RWPE1 (cell line): ENCODE data around the gene CUX1.
A peak's percentile ranks its signal among the peaks of the same experiment; 100 is the strongest.

Experiments
- CTCF ChIA-PET: fragments of 350-600 bp; sonication (Branson Sonifier 250); formaldehyde crosslinking; extraction: SDS; loops from one replicate; lab custom pipeline; 2021; lab: Yijun Ruan, JAX
- POLR2A ChIA-PET: fragments of 400-600 bp; formaldehyde crosslinking; extraction: SDS; loops from one replicate; lab custom pipeline; 2020; ENCODE audit warnings: antibody characterized with exemption; ENCODE audit not compliant: low non-redundant PET; lab: Yijun Ruan, JAX
- DNase-seq: peaks from one replicate; pipeline ENCODE4 v3.0.0; 2012; ENCODE audit warnings: low spot score
- H3K27ac ChIP-seq: fragments of 450-650 bp; 2 replicates; pipeline ENCODE4 v1.5.1; 2017
- CTCF ChIP-seq: fragments of 450-650 bp; conservative IDR thresholded peaks from 2 replicates; pipeline ENCODE4 v1.5.1; 2017; ENCODE audit warnings: low read depth, mild to moderate bottlenecking

Gene CUX1

GRCh38 chr7:101904019-101904418 is 86.6 kb downstream of the CUX1 start:
- CTCF ChIA-PET = interaction anchor here (0.6 to 0.7 kb wide), 2 partner anchors 301 to 305 kb away, joined by 3 to 4 read pairs; no protein-coding TSS in a partner anchor
- H3K27ac ChIP-seq = no peak overlapping the region
- TF ChIP-seq CTCF = no peak
- no peak for DNase-seq
- POLR2A ChIA-PET = no interaction called here

- CTCF ChIA-PET = interaction anchor here (1.1 kb wide), 1 partner anchor 412 kb away, joined by 3 read pairs; no protein-coding TSS in a partner anchor
- no peak for DNase-seq
- peak overlapping the region; percentile 6; the same call in 1 of the 2 replicates for H3K27ac ChIP-seq
- no peak for TF ChIP-seq CTCF
- POLR2A ChIA-PET = no interaction called here
These were observed 87.9 kb downstream of the CUX1 start for GRCh38 chr7:101905203-101905865.

GRCh38 chr7:101906291-101907240 is 89.1 kb downstream of the CUX1 start:
- no peak for TF ChIP-seq CTCF
- ChIA-PET CTCF (interaction anchor here (1.1 kb wide), 1 partner anchor 411 kb away, joined by 3 read pairs; no protein-coding TSS in a partner anchor), POLR2A (no interaction called here)
- no peak for DNase-seq
- H3K27ac ChIP-seq = 0 out of 2 replicates have a peak overlapping the region, but pooled peaks have one; percentile 12

- ChIA-PET CTCF (no interaction called here), POLR2A (no interaction called here)
- H3K27ac ChIP-seq = peak overlapping the region; percentile 24
- no peak for DNase-seq
- TF ChIP-seq CTCF = no peak
These were observed 93.8 kb downstream of the CUX1 start for GRCh38 chr7:101910991-101911799.

GRCh38 chr7:101911800-101912715 is 94.6 kb downstream of the CUX1 start:
- peak overlapping the region; percentile 9; the same call in 1 of the 2 replicates for H3K27ac ChIP-seq
- ChIA-PET CTCF (interaction anchor here (0.6 kb wide), 1 partner anchor 199 kb away, joined by 3 read pairs; no protein-coding TSS in a partner anchor), POLR2A (no interaction called here)
- no peak for DNase-seq
- no peak for TF ChIP-seq CTCF
